Measurements from ENCODE around the gene POU2AF1.

- TF ChIP-seq ZNF70 (CRISPR knock-in tag; IDR thresholded peaks at IDR 0.05) (no peak), OSR1 (CRISPR knock-in tag; IDR thresholded peaks at IDR 0.05) (no peak)
- TF ChIP-seq, protein P1, sequence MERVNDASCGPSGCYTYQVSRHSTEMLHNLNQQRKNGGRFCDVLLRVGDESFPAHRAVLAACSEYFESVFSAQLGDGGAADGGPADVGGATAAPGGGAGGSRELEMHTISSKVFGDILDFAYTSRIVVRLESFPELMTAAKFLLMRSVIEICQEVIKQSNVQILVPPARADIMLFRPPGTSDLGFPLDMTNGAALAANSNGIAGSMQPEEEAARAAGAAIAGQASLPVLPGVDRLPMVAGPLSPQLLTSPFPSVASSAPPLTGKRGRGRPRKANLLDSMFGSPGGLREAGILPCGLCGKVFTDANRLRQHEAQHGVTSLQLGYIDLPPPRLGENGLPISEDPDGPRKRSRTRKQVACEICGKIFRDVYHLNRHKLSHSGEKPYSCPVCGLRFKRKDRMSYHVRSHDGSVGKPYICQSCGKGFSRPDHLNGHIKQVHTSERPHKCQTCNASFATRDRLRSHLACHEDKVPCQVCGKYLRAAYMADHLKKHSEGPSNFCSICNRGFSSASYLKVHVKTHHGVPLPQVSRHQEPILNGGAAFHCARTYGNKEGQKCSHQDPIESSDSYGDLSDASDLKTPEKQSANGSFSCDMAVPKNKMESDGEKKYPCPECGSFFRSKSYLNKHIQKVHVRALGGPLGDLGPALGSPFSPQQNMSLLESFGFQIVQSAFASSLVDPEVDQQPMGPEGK (CRISPR knock-in tag; IDR thresholded peaks at IDR 0.05; ENCODE audit: borderline replicate concordance) = no peak
Measured at GRCh38 chr11:111368285-111368560, 10.9 kb downstream of the POU2AF1 start.

Data from SK-N-SH treated with all-trans-retinoic acid at 6 μM for 48 hours (cell line).